ENCODE results near the gene PSMA6. TPM values are rescaled to one million over a fixed set of nuclear protein-coding genes. Genes with fewer than 3 reads are reported as not detected.

Gene PSMA6
- total RNA-seq, 4 donors from 2014 or later: 70.5 to 143 (median 112) TPM

DNA sequence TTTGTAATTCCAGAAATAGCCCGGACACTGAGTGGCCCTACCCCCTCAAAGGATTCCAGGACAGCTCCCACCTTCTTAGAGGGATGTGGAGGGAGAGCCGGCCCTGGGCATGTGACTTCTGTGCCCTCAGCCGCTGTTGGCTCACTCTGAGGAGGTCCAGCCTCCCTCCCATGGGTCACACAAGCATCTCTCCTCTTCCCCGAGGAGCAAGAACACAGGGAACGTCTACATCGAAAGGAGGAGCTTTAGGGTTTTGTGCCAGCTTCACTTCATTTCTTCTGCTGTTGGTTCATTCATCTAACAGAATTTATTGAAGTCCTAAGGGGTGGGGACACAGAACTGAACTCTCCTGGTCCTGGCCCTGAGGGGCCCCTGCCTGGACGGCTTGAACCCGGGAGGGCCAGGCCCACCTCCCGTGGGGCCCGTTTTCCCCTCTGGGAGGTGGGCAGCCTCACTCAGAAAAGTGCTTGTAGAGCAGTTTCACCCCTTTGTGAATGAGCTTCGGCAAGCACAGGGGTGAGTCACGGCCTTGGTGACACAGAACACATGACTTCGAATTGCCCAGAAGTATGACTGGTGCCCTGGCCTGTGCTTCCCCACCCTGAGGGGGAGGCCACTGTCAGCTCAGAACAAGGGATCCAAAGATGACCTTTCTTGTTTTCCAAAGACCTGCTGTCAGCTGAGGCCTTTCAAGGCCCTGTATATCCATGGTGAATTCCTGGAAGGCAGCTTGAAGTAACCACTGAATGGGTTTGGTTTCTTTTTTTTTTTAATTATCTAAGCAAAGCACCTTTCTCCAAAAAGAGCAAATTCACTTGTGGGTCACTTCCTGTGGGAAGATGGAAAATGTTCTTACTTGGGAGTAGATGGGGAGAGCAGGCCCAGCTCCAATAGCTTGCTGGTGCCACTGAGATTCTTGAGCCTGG lies 73.2 kb downstream of the PSMA6 start:
- Histone ChIP-seq H3K36me3 (no peaks in the 10 kb centered on the region), H3K27ac (replicated peaks in 1 of 4) (peak overlapping the region; percentile 65 to 79 (median 74)), H3K27me3 (no peaks in the 10 kb centered on the region), H3K9me3 (no peaks in the 10 kb centered on the region), H3K4me3 (no peak overlapping the region), H3K4me1 (peaks cover 34 to 66% (median 51%) of the 10 kb centered on the region in 4 donors)
- DNase-seq (ENCODE audit: extremely low spot score): peak; percentile 95
- intact Hi-C loops (cut with DNase I): no loop called here
- no peak for TF ChIP-seq POLR2A (IDR thresholded peaks at IDR 0.05; ENCODE audit: low read depth)
- TF ChIP-seq POLR2AphosphoS5 (IDR thresholded peaks at IDR 0.05): peak; percentile 76 to 79
- 39% methylated on average over 13 of the region's 13 CpGs for whole genome bisulfite sequencing

GRCh38 chr14:35366056-35366451 lies 73.9 kb downstream of the PSMA6 start:
- no peaks in the 10 kb centered on the region for H3K27me3 ChIP-seq
- WGBS: 70% methylated on average over 7 of the region's 12 CpGs
- no peaks in the 10 kb centered on the region for H3K36me3 ChIP-seq
- no peak for TF ChIP-seq EP300 (IDR thresholded peaks at IDR 0.05)
- intact Hi-C loops (cut with DNase I): no loop called here
- DNase-seq (ENCODE audit: extremely low spot score): no peak
- peaks cover 0 to 6% (median 1%) of the 10 kb centered on the region in 4 donors for H3K9me3 ChIP-seq
- H3K4me3 ChIP-seq: no peak overlapping the region
- peak overlapping the region; percentile 65 to 79 (median 74) for H3K27ac ChIP-seq (replicated peaks in 1 of 4)
- H3K4me1 ChIP-seq: peaks cover 34 to 66% (median 51%) of the 10 kb centered on the region in 4 donors

DNA sequence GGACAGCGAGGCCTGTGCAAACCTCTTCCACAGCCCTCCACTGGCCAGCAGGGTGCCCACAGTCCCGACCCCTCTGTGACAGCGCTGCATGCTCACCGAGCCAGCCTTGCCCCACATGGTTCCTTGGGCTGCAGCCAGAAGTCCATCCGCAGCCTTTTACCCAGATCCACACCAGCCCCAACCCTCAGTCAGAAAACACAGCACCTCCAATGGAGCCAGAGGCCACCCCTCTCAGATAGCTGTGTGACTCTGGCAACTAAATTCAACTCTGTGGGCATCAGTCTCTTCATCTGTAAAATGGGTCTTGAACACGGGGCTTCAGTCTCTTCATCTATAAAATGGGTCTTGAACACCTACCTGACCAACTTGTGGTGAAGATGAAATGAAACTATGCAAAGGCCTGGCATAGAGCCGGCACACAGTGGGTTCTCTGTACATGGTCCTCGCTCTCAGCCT lies 74.4 kb downstream of the PSMA6 start:
- H3K36me3 ChIP-seq: no peaks in the 10 kb centered on the region
- TF ChIP-seq POLR2A (IDR thresholded peaks at IDR 0.05; ENCODE audit: low read depth): no peak
- TF ChIP-seq POLR2AphosphoS5 (IDR thresholded peaks at IDR 0.05): no peak
- TF ChIP-seq, protein P1, sequence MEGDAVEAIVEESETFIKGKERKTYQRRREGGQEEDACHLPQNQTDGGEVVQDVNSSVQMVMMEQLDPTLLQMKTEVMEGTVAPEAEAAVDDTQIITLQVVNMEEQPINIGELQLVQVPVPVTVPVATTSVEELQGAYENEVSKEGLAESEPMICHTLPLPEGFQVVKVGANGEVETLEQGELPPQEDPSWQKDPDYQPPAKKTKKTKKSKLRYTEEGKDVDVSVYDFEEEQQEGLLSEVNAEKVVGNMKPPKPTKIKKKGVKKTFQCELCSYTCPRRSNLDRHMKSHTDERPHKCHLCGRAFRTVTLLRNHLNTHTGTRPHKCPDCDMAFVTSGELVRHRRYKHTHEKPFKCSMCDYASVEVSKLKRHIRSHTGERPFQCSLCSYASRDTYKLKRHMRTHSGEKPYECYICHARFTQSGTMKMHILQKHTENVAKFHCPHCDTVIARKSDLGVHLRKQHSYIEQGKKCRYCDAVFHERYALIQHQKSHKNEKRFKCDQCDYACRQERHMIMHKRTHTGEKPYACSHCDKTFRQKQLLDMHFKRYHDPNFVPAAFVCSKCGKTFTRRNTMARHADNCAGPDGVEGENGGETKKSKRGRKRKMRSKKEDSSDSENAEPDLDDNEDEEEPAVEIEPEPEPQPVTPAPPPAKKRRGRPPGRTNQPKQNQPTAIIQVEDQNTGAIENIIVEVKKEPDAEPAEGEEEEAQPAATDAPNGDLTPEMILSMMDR (IDR thresholded peaks at IDR 0.05): no peak
- no peak for TF ChIP-seq EP300 (IDR thresholded peaks at IDR 0.05)
- no peak overlapping the region for H3K4me3 ChIP-seq
- intact Hi-C loops (cut with DNase I): no loop called here
- DNase-seq (ENCODE audit: extremely low spot score): no peak
- peak overlapping the region; percentile 65 to 79 (median 74) for H3K27ac ChIP-seq (replicated peaks in 1 of 4)
- peaks cover 0 to 11% (median 2%) of the 10 kb centered on the region in 4 donors for H3K9me3 ChIP-seq
- 93% methylated on average over 4 of the region's 8 CpGs for WGBS
- H3K27me3 ChIP-seq: no peaks in the 10 kb centered on the region
- H3K4me1 ChIP-seq: peaks cover 34 to 66% (median 51%) of the 10 kb centered on the region in 4 donors

DNA sequence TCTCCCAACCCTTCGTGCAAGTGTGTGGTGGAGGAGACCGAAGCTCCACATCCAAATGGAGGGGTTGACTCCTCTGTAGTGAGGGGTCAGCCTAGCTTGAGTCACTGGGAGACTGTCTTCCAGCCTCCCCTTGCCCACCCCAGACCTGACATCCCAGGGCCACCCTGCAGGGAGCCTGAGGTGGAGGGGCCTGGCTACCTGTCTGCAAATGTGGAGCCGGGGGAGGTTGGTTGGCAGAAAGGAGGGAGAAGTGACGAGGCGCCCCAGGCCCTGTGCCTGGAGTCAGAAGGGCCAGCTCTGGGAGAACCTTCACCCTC lies 74.8 kb downstream of the PSMA6 start:
- TF ChIP-seq POLR2A (IDR thresholded peaks at IDR 0.05; ENCODE audit: low read depth): no peak
- TF ChIP-seq, protein P1 (IDR thresholded peaks at IDR 0.05): no peak
- H3K9me3 ChIP-seq: peaks cover 0 to 12% (median 2%) of the 10 kb centered on the region in 4 donors
- 82% methylated on average over 5 of the region's 5 CpGs for WGBS

More for the DNA sequence above, 74.8 kb downstream of the PSMA6 start:
- H3K36me3 ChIP-seq: no peaks in the 10 kb centered on the region
- H3K4me1 ChIP-seq: peaks cover 34 to 66% (median 51%) of the 10 kb centered on the region in 4 donors
- intact Hi-C loops (cut with DNase I): no loop called here
- H3K4me3 ChIP-seq: no peak overlapping the region
- H3K27me3 ChIP-seq: no peaks in the 10 kb centered on the region
- H3K27ac ChIP-seq (replicated peaks in 1 of 4): peak overlapping the region; percentile 28 to 79 (median 70)
- DNase-seq (ENCODE audit: extremely low spot score): no peak

Other genes starting within 250 kb of the PSMA6 start
- 10 to 100 TPM; 49.0 to 60.8 (median 54.7) TPM for gene FAM177A1, start 246.1 kb upstream of the PSMA6 start, total RNA-seq
- gene PPP2R3C, start 170.4 kb upstream of the PSMA6 start, total RNA-seq: 10 to 100 TPM; 29.5 to 48.6 (median 36.8) TPM
- gene PRORP, start 169.8 kb upstream of the PSMA6 start, total RNA-seq: 10 to 100 TPM in 3 of 4 donors, 1 to 10 TPM in 1; 9.6 to 20.0 (median 17.3) TPM
- gene NFKBIA, start 112.4 kb downstream of the PSMA6 start, total RNA-seq: 100 to 1,000 TPM; 387 to 416 (median 398) TPM
- not detected for gene INSM2, start 241.8 kb downstream of the PSMA6 start, total RNA-seq

All from esophagus muscularis mucosa (tissue), 4 donors.